ENCODE results near the gene ZNF138. TPM values are rescaled to one million over a fixed set of nuclear protein-coding genes. Genes with fewer than 3 reads are reported as not detected.

Gene ZNF138
- total and polyA plus RNA-seq, 2 of the 8 experiments (the other 6 are each of a cell fraction or from before 2014, with no cell fraction given) = 7.5 to 22.6 TPM

GRCh38 chr7:64744680-64745079 lies 49.5 kb upstream of the ZNF138 start:
- Histone ChIP-seq H3K14ac (ENCODE audit: insufficient read length) (no peak overlapping the region), H3K27ac (ENCODE audit: low read depth, low read length) (no peak overlapping the region), H3K9me3 (ENCODE audit: insufficient read depth in 2 of 2, low read depth in 1 of 2, low read length in 1 of 2) (peaks cover 40 to 49% of the 10 kb centered on the region in 2 experiments), H2BK12ac (ENCODE audit: low read depth, low read length) (no peak overlapping the region), H2BK5ac (ENCODE audit: low read depth, low read length) (no peak overlapping the region), H2BK15ac (ENCODE audit: low read length) (no peak overlapping the region), H3K18ac (ENCODE audit: extremely low read depth, low read length) (no peak overlapping the region), H3K23me2 (ENCODE audit: low read depth, low read length) (no peaks in the 10 kb centered on the region), H4K91ac (replicated peaks; ENCODE audit: insufficient read length, low read length) (no peak overlapping the region), H3K56ac (replicated peaks; ENCODE audit: insufficient read length, low read depth, low read length) (no peak overlapping the region), H4K8ac (ENCODE audit: extremely low read depth, insufficient read depth, low read length) (no peak overlapping the region), H3K27me3 (replicated peaks in 1 of 4; ENCODE audit: control insufficient read depth in 3 of 4, extremely low read depth in 1 of 4, insufficient read depth in 3 of 4, low read length in 3 of 4) (no peaks in the 10 kb centered on the region), H3K79me2 (ENCODE audit: control insufficient read depth in 1 of 2, insufficient read depth in 2 of 2, low read length in 2 of 2) (no peaks in the 10 kb centered on the region), H3K4me1 (replicated peaks in 1 of 4; ENCODE audit: control insufficient read depth in 3 of 4, insufficient read depth in 4 of 4, low read length in 3 of 4) (no peaks in the 10 kb centered on the region), H3K36me3 (ENCODE audit: control insufficient read depth in 2 of 4, insufficient read depth in 4 of 4, low read length in 3 of 4) (no peaks in the 10 kb centered on the region), H4K20me1 (replicated peaks in 1 of 2; ENCODE audit: control insufficient read depth in 1 of 2, insufficient read depth in 2 of 2, low read length in 2 of 2) (no peaks in the 10 kb centered on the region), H2AK5ac (ENCODE audit: low read depth, low read length) (no peak overlapping the region), H3K23ac (ENCODE audit: insufficient read length) (no peak overlapping the region), H3K9ac (replicated peaks in 1 of 4; ENCODE audit: extremely low read depth in 1 of 4, low read depth in 3 of 4, low read length in 3 of 4) (no peak overlapping the region), H3K4me3 (ENCODE audit: extremely low read depth in 1 of 4, insufficient read depth in 2 of 4, low read depth in 3 of 4, low read length in 4 of 4) (no peak overlapping the region), H3K4me2 (ENCODE audit: insufficient read depth in 1 of 2, low read depth in 2 of 2, low read length in 2 of 2) (no peak overlapping the region), H3K4ac (replicated peaks; ENCODE audit: insufficient read length, low read depth, low read length) (no peak overlapping the region), H2BK20ac (ENCODE audit: low read length) (no peak overlapping the region), H2AFZ (ENCODE audit: low read length) (no peak overlapping the region), H4K5ac (ENCODE audit: insufficient read length, low read depth, low read length) (no peak overlapping the region), H3K79me1 (ENCODE audit: low read depth, low read length) (no peaks in the 10 kb centered on the region), H2BK120ac (replicated peaks; ENCODE audit: low read depth, low read length) (no peak overlapping the region)
- 90% methylated on average over 4 of the region's 4 CpGs; no CpG with 5 or more reads in 1 of the 2 experiments for WGBS, 2 experiments (ENCODE audit: extremely low coverage in 1 of 2, insufficient coverage in 1 of 2, insufficient read length in 1 of 2, insufficient replicate concordance in 2 of 2, low coverage in 1 of 2, low lambda C conversion rate in 2 of 2, missing lambda C conversion rate in 1 of 2)
- DNase-seq (ENCODE audit: low read depth in 1 of 2, low spot score in 2 of 2) (no peak), FAIRE-seq (no peak)
- ChIA-PET CTCF (ENCODE audit: partially characterized antibody) (no interaction called here), POLR2A (ENCODE audit: partially characterized antibody) (no interaction called here)
- TF ChIP-seq SIN3A (conservative IDR thresholded peaks at IDR 0.05 in 1 of 2, IDR thresholded peaks at IDR 0.05 in 1 of 2; ENCODE audit: low read depth in 1 of 2, low read length in 2 of 2) (no peak), ASH2L (IDR thresholded peaks at IDR 0.05; ENCODE audit: low read length) (no peak), SP4 (IDR thresholded peaks at IDR 0.05; ENCODE audit: low read length) (no peak), TEAD4 (IDR thresholded peaks at IDR 0.05; ENCODE audit: low read depth, low read length) (no peak), JUN (IDR thresholded peaks at IDR 0.05; ENCODE audit: low read depth, low read length) (no peak), CTBP2 (IDR thresholded peaks at IDR 0.05; ENCODE audit: borderline replicate concordance, insufficient read depth, insufficient read length, low read length) (no peak), KDM1A (IDR thresholded peaks at IDR 0.05; ENCODE audit: borderline replicate concordance, low read length) (no peak), POLR2AphosphoS5 (IDR thresholded peaks at IDR 0.05; ENCODE audit: low read depth, low read length) (no peak), FOSL1 (IDR thresholded peaks at IDR 0.05; ENCODE audit: insufficient read depth, low read depth, low read length) (no peak), KDM4A (IDR thresholded peaks at IDR 0.05; ENCODE audit: low read depth, low read length, severe bottlenecking) (no peak), POLR2A (IDR thresholded peaks at IDR 0.05; ENCODE audit: control extremely low read depth in 1 of 2, low read depth in 2 of 2, low read length in 2 of 2) (no peak), CBX5 (IDR thresholded peaks at IDR 0.05; ENCODE audit: low read depth, low read length) (no peak), SP2 (IDR thresholded peaks at IDR 0.05; ENCODE audit: low read length) (no peak), RBBP5 (IDR thresholded peaks at IDR 0.05; ENCODE audit: borderline replicate concordance, low read depth, low read length) (no peak), CHD1 (IDR thresholded peaks at IDR 0.05; ENCODE audit: low read depth, low read length) (no peak)
